Progenitor cell of endocrine pancreas (in vitro differentiated cells): ENCODE measurements around the gene CLCN7. TPM values are rescaled to one million over a fixed set of nuclear protein-coding genes. Genes with fewer than 3 reads are reported as not detected.

Source experiments
- DNase-seq: peaks from one replicate; pipeline ENCODE4 v3.0.0; 2021; ENCODE audit warnings: low spot score; ENCODE audit not compliant: unreplicated experiment
- H3K27ac Mint-ChIP-seq: 2 replicates; pipeline ENCODE4 v1.8.0; 2021; ENCODE audit warnings: mild to moderate bottlenecking, moderate library complexity, mixed read lengths
- H3K27me3 Mint-ChIP-seq: 2 replicates; pipeline ENCODE4 v1.8.0; 2021; ENCODE audit warnings: mixed read lengths
- H3K36me3 Mint-ChIP-seq: 2 replicates; pipeline ENCODE4 v1.8.0; 2022; ENCODE audit warnings: mixed read lengths; ENCODE audit not compliant: insufficient read depth
- H3K4me1 Mint-ChIP-seq: 2 replicates; pipeline ENCODE4 v1.8.0; 2021; ENCODE audit warnings: low read depth, mixed read lengths
- H3K4me3 Mint-ChIP-seq: 2 replicates; pipeline ENCODE4 v1.8.0; 2021; ENCODE audit warnings: low read depth, mild to moderate bottlenecking, moderate library complexity, mixed read lengths
- H3K9me3 Mint-ChIP-seq: 2 replicates; pipeline ENCODE4 v1.8.0; 2021; ENCODE audit warnings: low read depth, mixed read lengths
- CTCF ChIP-seq: fragments of 200-600 bp; sonication (generic); IDR thresholded peaks from one replicate; pipeline ENCODE4 v1.5.0; 2021; ENCODE audit warnings: antibody characterized with exemption, mild to moderate bottlenecking; ENCODE audit not compliant: unreplicated experiment
- total RNA-seq: library from RNA; stranded (reverse); gene quantifications from 2 replicates; pipeline ENCODE4 v1.2.1, GENCODE V29; 2021

CLCN7 gene
- total RNA-seq, 1 donor from 2014 or later, result 89.4 TPM

- Mint-ChIP-seq H3K4me1 (no peaks in the 10 kb centered on the region), H3K4me3 (no peak overlapping the region), H3K27ac (no peak overlapping the region), H3K9me3 (no peaks in the 10 kb centered on the region), H3K36me3 (no peaks in the 10 kb centered on the region), H3K27me3 (no peaks in the 10 kb centered on the region)
- no peak for DNase-seq
- TF ChIP-seq CTCF, result no peak
These were observed 35.6 kb downstream of the CLCN7 start for GRCh38 chr16:1439058-1439698.

GRCh38 chr16:1438229-1439057, 36.4 kb downstream of the CLCN7 start:
- Mint-ChIP-seq H3K27ac (no peak overlapping the region), H3K4me1 (no peaks in the 10 kb centered on the region), H3K27me3 (no peaks in the 10 kb centered on the region), H3K9me3 (no peaks in the 10 kb centered on the region), H3K4me3 (no peak overlapping the region), H3K36me3 (no peaks in the 10 kb centered on the region)
- no peak for DNase-seq
- no peak for TF ChIP-seq CTCF

- Mint-ChIP-seq H3K4me1 (no peaks in the 10 kb centered on the region), H3K4me3 (no peak overlapping the region), H3K9me3 (no peaks in the 10 kb centered on the region), H3K27me3 (no peaks in the 10 kb centered on the region), H3K36me3 (no peaks in the 10 kb centered on the region), H3K27ac (no peak overlapping the region)
- no peak for TF ChIP-seq CTCF
- no peak for DNase-seq
These were observed 37.2 kb downstream of the CLCN7 start for GRCh38 chr16:1437606-1438005.

GRCh38 chr16:1436731-1437355, 38.0 kb downstream of the CLCN7 start:
- H3K27me3 Mint-ChIP-seq, result no peaks in the 10 kb centered on the region
- no peak overlapping the region for H3K4me3 Mint-ChIP-seq
- H3K36me3 Mint-ChIP-seq, result no peaks in the 10 kb centered on the region
- no peak for TF ChIP-seq CTCF
- DNase-seq, result no peak
- H3K9me3 Mint-ChIP-seq, result no peaks in the 10 kb centered on the region
- H3K4me1 Mint-ChIP-seq, result peaks cover 3% of the 10 kb centered on the region
- no peak overlapping the region for H3K27ac Mint-ChIP-seq

GRCh38 chr16:1435921-1436697, 38.7 kb downstream of the CLCN7 start:
- Mint-ChIP-seq H3K4me3 (no peak overlapping the region), H3K4me1 (peaks cover 6% of the 10 kb centered on the region), H3K27ac (peak overlapping the region; percentile 73), H3K27me3 (no peaks in the 10 kb centered on the region), H3K36me3 (no peaks in the 10 kb centered on the region), H3K9me3 (no peaks in the 10 kb centered on the region)
- no peak for DNase-seq
- peak; percentile 14 for TF ChIP-seq CTCF
